Activated T-cell treated with anti-CD3 and anti-CD28 coated beads, Interleukin-2, amount 50 U/mL, for 4 hours (primary cell): ENCODE data around the gene KCNRG. TPM values are rescaled to one million over a fixed set of nuclear protein-coding genes. Genes with fewer than 3 reads are reported as not detected.
"Not testable (repeated sequence)": the region's sequence is repeated elsewhere in the genome, so short reads cannot be mapped to it uniquely, and the experiment has no call there.

ENCODE experiments used
- ATAC-seq, 2 donors: fragments of 200-7000 bp; cut with Tn5 transposase; one replicate each; pipeline ENCODE4 v1.10.0; 2021
- DNase-seq: peaks from one replicate; pipeline ENCODE4 v3.0.0-alpha.2; 2020
- H3K27me3 Mint-ChIP-seq: one replicate; pipeline ENCODE4 v1.8.0; 2021; ENCODE audit warnings: low read depth, mixed read lengths
- H3K36me3 Mint-ChIP-seq: one replicate; pipeline ENCODE4 v1.8.0; 2022; ENCODE audit warnings: mixed read lengths; ENCODE audit not compliant: insufficient read depth
- H3K4me1 Mint-ChIP-seq: one replicate; pipeline ENCODE4 v1.8.0; 2021; ENCODE audit warnings: low read depth, mixed read lengths
- H3K4me3 Mint-ChIP-seq: one replicate; pipeline ENCODE4 v1.8.0; 2021; ENCODE audit warnings: mild to moderate bottlenecking, moderate library complexity, mixed read lengths
- H3K9me3 Mint-ChIP-seq: one replicate; pipeline ENCODE4 v1.8.0; 2021; ENCODE audit warnings: mixed read lengths
- total RNA-seq, 3 donors: library from RNA; stranded (reverse); gene quantifications; one replicate each; pipeline ENCODE4 v1.2.1, GENCODE V29; 2021

KCNRG gene
- total RNA-seq, 3 donors from 2014 or later = 0.18 to 0.82 (median 0.42) TPM

- Mint-ChIP-seq H3K9me3 (no peaks in the 10 kb centered on the region), H3K27me3 (no peaks in the 10 kb centered on the region), H3K36me3 (peaks cover 9% of the 10 kb centered on the region), H3K4me1 (peaks cover 3% of the 10 kb centered on the region), H3K4me3 (no peak overlapping the region)
- no peak for ATAC-seq
- no peak for DNase-seq
Observed at GRCh38 chr13:50030315-50030714, 15.1 kb downstream of the KCNRG start.

GRCh38 chr13:50033725-50034124 is 18.5 kb downstream of the KCNRG start:
- peaks cover 2% of the 10 kb centered on the region for H3K4me1 Mint-ChIP-seq
- H3K4me3 Mint-ChIP-seq = no peak overlapping the region
- no peak for ATAC-seq
- H3K27me3 Mint-ChIP-seq = no peaks in the 10 kb centered on the region
- no peak for DNase-seq
- no peaks in the 10 kb centered on the region for H3K9me3 Mint-ChIP-seq
- H3K36me3 Mint-ChIP-seq = peaks cover 3% of the 10 kb centered on the region

GRCh38 chr13:50037788-50038187 is 22.5 kb downstream of the KCNRG start:
- Mint-ChIP-seq H3K27me3 (no peaks in the 10 kb centered on the region), H3K36me3 (peaks cover 3% of the 10 kb centered on the region), H3K4me1 (no peaks in the 10 kb centered on the region), H3K4me3 (no peak overlapping the region), H3K9me3 (no peaks in the 10 kb centered on the region)
- DNase-seq = no peak
- no peak for ATAC-seq

DNA sequence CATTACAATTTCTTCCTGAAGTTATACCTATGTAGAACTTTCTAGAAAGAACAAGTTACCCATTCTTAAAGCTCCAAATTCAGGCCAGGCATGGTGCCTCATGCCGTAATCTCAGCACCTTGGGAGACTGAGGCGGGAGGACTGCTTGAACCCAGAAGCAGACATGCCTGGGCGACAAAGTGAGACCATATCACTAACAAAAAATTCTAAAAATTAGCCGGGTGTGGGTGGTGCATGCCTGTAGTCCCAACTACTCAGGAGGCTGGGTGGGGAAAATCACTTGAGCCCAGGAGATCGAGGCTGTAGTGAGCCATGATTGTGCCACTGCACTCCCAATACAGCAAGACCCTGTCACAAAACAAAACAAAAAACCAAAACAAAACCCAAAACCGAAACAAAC is 23.0 kb downstream of the KCNRG start:
- ATAC-seq (no peak), DNase-seq (no peak)
- Mint-ChIP-seq H3K36me3 (peaks cover 7% of the 10 kb centered on the region), H3K9me3 (no peaks in the 10 kb centered on the region), H3K27me3 (no peaks in the 10 kb centered on the region), H3K4me1 (no peaks in the 10 kb centered on the region), H3K4me3 (no peak overlapping the region)

- ATAC-seq = no peak
- DNase-seq = no peak
- Mint-ChIP-seq H3K4me1 (peaks cover 16% of the 10 kb centered on the region), H3K4me3 (no peak overlapping the region), H3K36me3 (peaks cover 13% of the 10 kb centered on the region), H3K27me3 (no peaks in the 10 kb centered on the region), H3K9me3 (peaks cover 3% of the 10 kb centered on the region)
Observed at GRCh38 chr13:50052478-50052877, 37.2 kb downstream of the KCNRG start.

DNA sequence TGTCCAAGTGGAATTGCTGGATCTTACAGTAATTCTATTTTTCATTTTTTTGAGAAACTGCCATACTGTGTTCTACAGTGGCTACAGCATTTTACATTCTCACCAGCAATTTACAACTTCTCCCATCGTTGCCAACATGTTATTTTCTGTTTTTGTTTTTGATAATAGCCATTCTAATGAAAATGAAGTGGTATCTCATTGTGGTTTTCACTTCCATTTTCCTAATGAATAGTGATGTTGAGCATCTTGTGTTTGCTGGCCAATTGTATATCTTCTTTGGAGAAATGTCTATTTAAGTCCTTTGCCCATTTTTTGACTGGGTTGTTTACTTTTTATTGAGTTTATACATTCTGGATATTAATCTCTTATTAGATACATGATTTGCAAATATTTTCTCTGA is 38.6 kb downstream of the KCNRG start:
- peaks cover 16% of the 10 kb centered on the region for H3K4me1 Mint-ChIP-seq
- ATAC-seq = no peak
- H3K27me3 Mint-ChIP-seq = no peaks in the 10 kb centered on the region
- H3K9me3 Mint-ChIP-seq = peaks cover 3% of the 10 kb centered on the region
- DNase-seq = no peak
- H3K36me3 Mint-ChIP-seq = peaks cover 13% of the 10 kb centered on the region
- H3K4me3 Mint-ChIP-seq = no peak overlapping the region

DNA sequence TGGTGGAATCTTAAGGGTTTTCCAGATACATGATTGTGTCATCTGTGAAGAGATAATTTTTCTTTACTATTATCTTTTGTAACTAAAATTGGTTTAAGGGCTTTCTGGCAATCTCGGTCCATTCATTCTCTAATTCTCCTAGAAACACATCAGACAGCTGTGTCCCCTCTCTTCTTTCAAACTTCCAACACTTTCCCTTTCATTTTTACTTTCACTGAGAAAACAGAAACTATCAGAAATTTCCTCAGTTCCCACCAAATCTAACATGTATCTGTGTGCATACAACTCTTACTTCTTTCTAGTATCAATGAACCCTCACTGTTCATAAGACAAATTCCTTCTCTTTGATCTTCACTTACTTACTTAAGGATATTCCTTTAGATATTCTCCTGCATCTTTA is 40.2 kb downstream of the KCNRG start:
- no peak for DNase-seq
- no peak overlapping the region for H3K4me3 Mint-ChIP-seq
- ATAC-seq = no peak
- peaks cover 3% of the 10 kb centered on the region for H3K9me3 Mint-ChIP-seq
- H3K36me3 Mint-ChIP-seq = peaks cover 18% of the 10 kb centered on the region
- H3K4me1 Mint-ChIP-seq = peaks cover 20% of the 10 kb centered on the region
- H3K27me3 Mint-ChIP-seq = no peaks in the 10 kb centered on the region

- DNase-seq (no peak), ATAC-seq (no peak)
- H3K36me3 Mint-ChIP-seq = peaks cover 10% of the 10 kb centered on the region
- no peaks in the 10 kb centered on the region for H3K27me3 Mint-ChIP-seq
- no peaks in the 10 kb centered on the region for H3K9me3 Mint-ChIP-seq
- peaks cover 13% of the 10 kb centered on the region for H3K4me1 Mint-ChIP-seq
- H3K4me3 Mint-ChIP-seq = no peak overlapping the region
Observed at GRCh38 chr13:50060718-50061117, 45.5 kb downstream of the KCNRG start.

DNA sequence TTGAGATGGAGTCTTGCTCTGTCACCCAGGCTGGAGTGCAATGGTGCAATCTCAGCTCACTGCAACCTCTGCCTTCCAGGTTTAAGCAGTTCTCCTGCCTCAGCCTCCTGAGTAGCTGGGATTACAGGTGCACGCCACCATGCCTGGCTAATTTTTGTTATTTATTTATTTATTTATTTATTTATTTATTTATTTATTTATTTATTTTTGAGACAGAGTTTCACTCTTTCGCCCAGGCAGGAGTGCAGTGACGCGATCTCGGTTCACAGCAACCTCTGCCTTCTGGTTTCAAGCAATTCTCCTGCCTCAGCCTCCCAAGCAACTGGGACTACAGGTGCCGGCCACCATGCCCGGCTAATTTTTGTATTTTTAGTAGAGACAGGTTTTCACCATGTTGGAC is 47.1 kb downstream of the KCNRG start:
- H3K4me3 Mint-ChIP-seq, H3K27me3 Mint-ChIP-seq, H3K9me3 Mint-ChIP-seq, DNase-seq, ATAC-seq, H3K4me1 Mint-ChIP-seq: not testable (repeated sequence)
- H3K36me3 Mint-ChIP-seq = peaks cover 17% of the 10 kb centered on the region

- ATAC-seq (no peak), DNase-seq (no peak)
- Mint-ChIP-seq H3K4me1 (peaks cover 7% of the 10 kb centered on the region), H3K4me3 (no peak overlapping the region), H3K27me3 (no peaks in the 10 kb centered on the region), H3K36me3 (peaks cover 16% of the 10 kb centered on the region), H3K9me3 (no peaks in the 10 kb centered on the region)
Observed at GRCh38 chr13:50065712-50066111, 50.5 kb downstream of the KCNRG start.

GRCh38 chr13:50068508-50068907 is 53.3 kb downstream of the KCNRG start:
- DNase-seq (no peak), ATAC-seq (no peak)
- H3K9me3 Mint-ChIP-seq = no peaks in the 10 kb centered on the region
- H3K36me3 Mint-ChIP-seq = peaks cover 21% of the 10 kb centered on the region
- no peaks in the 10 kb centered on the region for H3K27me3 Mint-ChIP-seq
- no peak overlapping the region for H3K4me3 Mint-ChIP-seq
- H3K4me1 Mint-ChIP-seq = peaks cover 23% of the 10 kb centered on the region

- ATAC-seq (no peak), DNase-seq (no peak)
- no peaks in the 10 kb centered on the region for H3K27me3 Mint-ChIP-seq
- no peaks in the 10 kb centered on the region for H3K9me3 Mint-ChIP-seq
- H3K4me3 Mint-ChIP-seq = no peak overlapping the region
- peaks cover 21% of the 10 kb centered on the region for H3K36me3 Mint-ChIP-seq
- H3K4me1 Mint-ChIP-seq = peaks cover 26% of the 10 kb centered on the region
Observed at GRCh38 chr13:50069261-50069660, 54.0 kb downstream of the KCNRG start.

GRCh38 chr13:50070186-50070585 is 54.9 kb downstream of the KCNRG start:
- no peaks in the 10 kb centered on the region for H3K27me3 Mint-ChIP-seq
- H3K36me3 Mint-ChIP-seq = peaks cover 21% of the 10 kb centered on the region
- DNase-seq (no peak), ATAC-seq (no peak)
- no peaks in the 10 kb centered on the region for H3K9me3 Mint-ChIP-seq
- no peak overlapping the region for H3K4me3 Mint-ChIP-seq
- H3K4me1 Mint-ChIP-seq = peaks cover 26% of the 10 kb centered on the region
